Myometrial cell (primary cell): ENCODE data around the gene MOB1A. TPM values are rescaled to one million over a fixed set of nuclear protein-coding genes. Genes with fewer than 3 reads are reported as not detected.

ENCODE experiments used
- total RNA-seq: library from RNA; depleted of rRNA; stranded (reverse); fragments of >200 nt; gene quantifications from 2 replicates; pipeline ENCODE4 v1.2.3, GENCODE V29; 2015

The MOB1A gene
- total RNA-seq = 79.2 and 99.7 TPM in 2 replicates

DNA sequence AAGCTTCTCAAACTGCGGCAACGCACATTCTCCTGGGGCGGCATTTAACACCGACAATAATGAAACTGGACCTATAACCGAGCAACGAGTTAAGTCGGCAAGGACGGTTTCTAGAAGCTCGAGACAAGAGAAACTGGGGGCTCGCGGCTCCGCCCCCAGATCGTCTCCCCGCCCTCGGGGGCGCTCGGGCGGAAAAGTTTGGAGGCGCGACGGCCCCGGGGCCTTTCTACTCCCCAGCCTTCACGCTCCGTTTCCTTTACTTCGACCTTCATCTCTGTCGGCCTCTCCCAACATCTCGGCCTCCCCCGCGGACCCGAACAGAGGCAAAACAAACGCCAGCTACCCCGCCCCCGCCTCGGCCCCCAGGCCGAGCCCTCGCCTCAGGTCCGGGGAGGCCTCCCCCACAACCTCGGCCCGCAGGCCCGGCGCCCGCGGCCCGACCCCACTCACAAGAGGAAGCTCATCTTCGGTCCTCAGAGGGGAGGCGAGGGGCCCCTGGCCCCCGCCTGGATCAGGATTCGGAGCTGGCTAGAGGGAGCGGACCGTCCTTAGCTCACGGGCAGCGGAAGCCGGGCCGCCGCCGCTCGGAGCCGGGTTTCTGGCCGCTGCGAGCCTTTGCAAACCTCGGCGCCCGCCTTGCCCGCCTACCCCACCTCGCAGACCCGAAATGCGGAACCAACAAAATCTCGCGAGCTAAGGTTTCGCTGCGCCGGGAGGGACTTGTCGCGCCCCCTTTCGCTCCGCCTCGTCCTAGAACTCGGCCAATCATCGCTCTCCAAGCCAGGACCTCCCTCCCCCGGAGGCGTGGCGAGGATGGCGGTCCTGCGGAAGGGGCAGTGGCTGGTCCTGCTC lies at the start of gene MOB1A:
MOB1A (minus strand) TSS at position 669 of the 852 bp plus-strand sequence; CDS start at position 464, 205 bp downstream.

DNA sequence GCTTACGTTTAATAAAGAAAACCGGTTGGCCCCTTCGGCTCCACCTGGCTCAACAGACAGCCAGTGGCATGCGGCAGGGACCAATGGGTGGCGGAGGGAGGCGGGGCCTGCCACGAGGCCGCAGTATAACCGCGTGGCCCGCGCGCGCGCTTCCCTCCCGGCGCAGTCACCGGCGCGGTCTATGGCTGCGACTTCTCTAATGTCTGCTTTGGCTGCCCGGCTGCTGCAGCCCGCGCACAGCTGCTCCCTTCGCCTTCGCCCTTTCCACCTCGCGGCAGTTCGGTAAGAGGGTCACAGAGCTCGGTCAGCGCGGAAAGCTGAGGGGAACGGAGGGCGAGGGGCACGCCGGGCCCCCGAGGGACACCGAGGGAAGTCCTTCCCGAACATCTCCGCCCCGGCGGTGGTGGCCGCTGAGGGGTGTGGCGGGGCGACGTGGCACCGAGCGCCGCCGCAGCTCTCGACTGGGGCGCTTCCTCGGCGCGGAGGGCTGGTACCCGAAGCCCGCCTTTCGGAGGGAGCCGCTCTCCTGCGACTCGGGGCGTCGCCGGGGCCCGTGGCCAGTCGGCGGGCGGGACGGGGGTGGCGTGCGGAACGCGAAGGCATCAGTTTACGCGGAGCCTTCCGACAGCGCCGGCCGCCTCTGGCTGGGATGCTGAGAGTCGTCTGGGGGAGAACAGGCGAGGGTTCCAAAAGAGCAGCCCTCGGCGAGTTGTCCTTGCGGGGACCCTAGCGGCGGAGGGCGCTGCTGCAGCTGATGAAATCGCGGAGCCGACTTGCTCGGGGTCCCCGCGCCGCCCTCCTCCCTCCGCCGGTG lies 20.0 kb upstream of the MOB1A start, which contains the start of gene MTHFD2:
MTHFD2 (plus strand) TSS at position 155 of the 814 bp plus-strand sequence; CDS start at position 182, 27 bp downstream.

DNA sequence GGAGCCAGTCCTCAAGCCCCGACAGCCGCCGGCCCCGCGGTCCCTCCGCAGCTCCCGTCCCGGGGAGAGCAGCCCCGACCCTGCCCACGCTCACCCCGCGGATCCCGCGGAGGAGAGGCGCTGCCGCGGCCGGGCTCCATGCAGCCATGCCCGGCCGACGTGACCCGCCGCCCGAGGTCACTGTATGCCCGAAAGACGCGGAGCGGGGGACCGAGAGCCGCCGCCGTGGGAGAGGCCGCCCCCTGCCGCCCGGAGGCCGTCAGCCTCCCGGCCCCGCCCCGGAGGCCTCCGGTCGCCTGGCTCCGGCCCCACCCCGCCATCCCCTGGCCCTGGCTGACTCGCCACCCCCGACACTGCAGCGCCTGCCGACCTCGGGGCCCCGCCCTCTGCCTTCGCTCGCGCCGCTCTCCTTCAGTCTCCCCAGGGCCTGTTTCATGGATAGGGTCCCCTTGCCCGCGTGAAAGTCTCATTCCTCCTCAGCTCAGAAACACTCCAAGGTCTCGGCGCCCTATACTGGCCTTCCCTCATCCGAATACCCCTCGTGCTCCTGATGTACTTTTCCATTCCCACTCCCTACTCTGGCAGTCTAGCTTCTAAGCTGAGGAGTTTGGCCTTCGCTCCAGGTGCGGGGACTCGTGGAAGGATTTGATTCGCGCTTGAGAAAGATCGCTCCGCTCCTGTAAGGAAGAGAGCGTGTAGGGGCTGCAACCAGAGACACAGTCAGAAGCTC lies 30.8 kb downstream of the MOB1A start, which contains the start of gene BOLA3:
BOLA3 (minus strand) TSS at position 186 of the 730 bp plus-strand sequence; CDS start at position 148, 38 bp downstream.

Other genes starting within 250 kb of the MOB1A start
- gene TET3, start 194.0 kb downstream of the MOB1A start, total RNA-seq = 1.6 and 2.0 TPM in 2 replicates
- 78.0 and 90.8 TPM in 2 replicates for gene BOLA3, start 31.0 kb downstream of the MOB1A start, total RNA-seq
- gene MTHFD2, start 19.7 kb upstream of the MOB1A start, total RNA-seq = 158 and 179 TPM in 2 replicates
- not detected in 2 replicates for gene SLC4A5, start 164.5 kb upstream of the MOB1A start, total RNA-seq
- 139 and 142 TPM in 2 replicates for gene DCTN1, start 201.4 kb upstream of the MOB1A start, total RNA-seq
- 2.8 and 7.5 TPM in 2 replicates for gene C2orf81, start 242.7 kb upstream of the MOB1A start, total RNA-seq
- 54.2 and 63.1 TPM in 2 replicates for gene WDR54, start 242.9 kb upstream of the MOB1A start, total RNA-seq